SK-N-SH (cell line): ENCODE results near the gene KRT37. TPM values are rescaled to one million over a fixed set of nuclear protein-coding genes. Genes with fewer than 3 reads are reported as not detected.

ENCODE experiments used
- CTCF ChIA-PET: fragments of 300-600, 350-600 bp; formaldehyde crosslinking; extraction: SDS; loops from one replicate; lab custom pipeline; 2021; lab: Yijun Ruan, JAX
- POLR2A ChIA-PET: fragments of 350-600 bp; sonication (Branson Sonifier 250); formaldehyde crosslinking; extraction: SDS; loops from one replicate; lab custom pipeline; 2020; ENCODE audit warnings: antibody characterized with exemption, inconsistent platforms; lab: Yijun Ruan, JAX
- DNase-seq: peaks from one replicate; pipeline ENCODE4 v3.0.0; 2012
- H2AFZ ChIP-seq: fragments of 200-600 bp; sonication (generic); 2 replicates; pipeline ENCODE4 v1.8.1; 2016; ENCODE audit warnings: antibody characterized with exemption, mild to moderate bottlenecking, low read depth
- H3F3A ChIP-seq: fragments of 200-600 bp; sonication (generic); replicated peaks from 2 replicates; pipeline ENCODE3; 2016; ENCODE audit warnings: antibody characterized with exemption, mild to moderate bottlenecking; ENCODE audit not compliant: insufficient read depth
- H3K27ac ChIP-seq, 2 experiments: fragments of 200-500 bp in 1 of 2; fragments of 200-600 bp in 1 of 2; sonication (Bioruptor generic) in 1 of 2; sonication (generic), shearing (Covaris generic) in 1 of 2; 2 replicates each; pipeline versions ENCODE4 v1.5.1 to v1.6.1; 2014 to 2016; ENCODE audit warnings: low read depth in 2 of 2, inconsistent platforms in 1 of 2, low read length in 1 of 2, mild to moderate bottlenecking in 1 of 2, mixed read lengths in 1 of 2
- H3K27me3 ChIP-seq: fragments of 200-600 bp; sonication (generic), shearing (Covaris generic); 2 replicates; pipeline ENCODE4 v1.6.1; 2016; ENCODE audit warnings: mixed run types; ENCODE audit not compliant: insufficient read depth
- H3K36me3 ChIP-seq, 2 experiments: fragments of 200-500 bp in 1 of 2; fragments of 200-600 bp in 1 of 2; sonication (Bioruptor generic) in 1 of 2; sonication (generic) in 1 of 2; replicated peaks in 1 of 2; 2 replicates each; pipeline versions ENCODE3 to v1.5.1; 2014 to 2016; ENCODE audit warnings: low read length in 1 of 2, mild to moderate bottlenecking in 1 of 2; ENCODE audit not compliant: insufficient read depth in 2 of 2, control insufficient read depth in 1 of 2
- H3K4me1 ChIP-seq, 2 experiments: fragments of 200-500 bp in 1 of 2; fragments of 200-600 bp in 1 of 2; sonication (Bioruptor generic) in 1 of 2; sonication (generic), shearing (Covaris generic) in 1 of 2; 2 replicates each; pipeline versions ENCODE4 v1.5.1 to v1.6.1; 2014 to 2016; ENCODE audit warnings: low read depth in 1 of 2, low read length in 1 of 2, mixed run types in 1 of 2; ENCODE audit not compliant: insufficient read depth in 2 of 2, control insufficient read depth in 1 of 2
- H3K4me2 ChIP-seq: fragments of 200-600 bp; sonication (generic), shearing (Covaris generic); 2 replicates; pipeline ENCODE4 v1.6.1; 2017; ENCODE audit warnings: mixed run types
- H3K4me3 ChIP-seq, 2 experiments: fragments of 200-500 bp in 1 of 2; fragments of 200-600 bp in 1 of 2; sonication (Bioruptor generic) in 1 of 2; sonication (generic), shearing (Covaris generic) in 1 of 2; 2 replicates each; pipeline versions ENCODE4 v1.5.1 to v1.8.1; 2014 to 2016; ENCODE audit warnings: low read depth in 2 of 2, inconsistent platforms in 1 of 2, low read length in 1 of 2, mild to moderate bottlenecking in 1 of 2, mixed read lengths in 1 of 2, moderate library complexity in 1 of 2
- H3K79me2 ChIP-seq: fragments of 200-600 bp; sonication (generic); 2 replicates; pipeline ENCODE4 v1.8.1; 2017; ENCODE audit warnings: mild to moderate bottlenecking; ENCODE audit not compliant: insufficient read depth
- H3K9ac ChIP-seq: fragments of 200-600 bp; sonication (generic); 2 replicates; pipeline ENCODE4 v1.6.1; 2017; ENCODE audit warnings: mixed run types
- H3K9me2 ChIP-seq: fragments of 200-600 bp; sonication (generic); 2 replicates; pipeline ENCODE4 v1.6.1; 2017; ENCODE audit warnings: mixed run types
- H3K9me3 ChIP-seq: fragments of 200-600 bp; sonication (generic); 2 replicates; pipeline ENCODE4 v1.6.1; 2017; ENCODE audit warnings: mixed run types, mild to moderate bottlenecking, moderate library complexity
- H4K20me1 ChIP-seq: fragments of 200-600 bp; sonication (generic); 2 replicates; pipeline ENCODE4 v1.6.1; 2017; ENCODE audit warnings: mild to moderate bottlenecking, mixed run types; ENCODE audit not compliant: insufficient read depth
- CTCF ChIP-seq: fragments of 200-600 bp; sonication (generic); IDR thresholded peaks from 2 replicates; pipeline ENCODE4 v1.6.1; 2017; ENCODE audit warnings: antibody characterized with exemption, mild to moderate bottlenecking, moderate library complexity
- ELF1 ChIP-seq: IDR thresholded peaks from 2 replicates; pipeline ENCODE4 v1.4.0; 2012
- EP300 ChIP-seq, 2 experiments: IDR thresholded peaks; 2 replicates each; pipeline versions ENCODE4 v1.4.0 to v1.6.1; 2012; ENCODE audit warnings: borderline replicate concordance in 1 of 2, low read depth in 1 of 2, low read length in 1 of 2
- EZH2phosphoT487 ChIP-seq: fragments of 200-600 bp; sonication (generic); IDR thresholded peaks from 2 replicates; pipeline ENCODE4 v1.6.1; 2017; ENCODE audit warnings: low read depth, mixed run types, mild to moderate bottlenecking, antibody characterized with exemption, moderate library complexity, borderline replicate concordance
- FOSL2 ChIP-seq: IDR thresholded peaks from 2 replicates; pipeline ENCODE4 v1.4.0; 2012; ENCODE audit warnings: low read depth, mild to moderate bottlenecking, moderate library complexity, borderline replicate concordance
- FOXJ3 ChIP-seq: sonication (generic); formaldehyde crosslinking; IDR thresholded peaks from 2 replicates; pipeline ENCODE4 v1.5.1; 2020; ENCODE audit warnings: mild to moderate bottlenecking, missing genetic modification reagents
- GABPA ChIP-seq: IDR thresholded peaks from 2 replicates; pipeline ENCODE4 v1.4.0; 2012; ENCODE audit warnings: low read depth, mild to moderate bottlenecking
- GATA2 ChIP-seq: sonication (generic); formaldehyde crosslinking; IDR thresholded peaks from 2 replicates; pipeline ENCODE4 v1.5.0; 2020; ENCODE audit warnings: mild to moderate bottlenecking, missing genetic modification reagents
- JUND ChIP-seq: IDR thresholded peaks from 2 replicates; pipeline ENCODE4 v1.4.0; 2012
- MEF2A ChIP-seq: IDR thresholded peaks from 2 replicates; pipeline ENCODE4 v1.4.0; 2012; ENCODE audit warnings: low read depth, borderline replicate concordance
- NFIC ChIP-seq: IDR thresholded peaks from 2 replicates; pipeline ENCODE4 v1.4.0; 2012; ENCODE audit warnings: borderline replicate concordance
- RCOR1 ChIP-seq: fragments of 150-350 bp; IDR thresholded peaks from 2 replicates; pipeline ENCODE4 v1.6.1; 2017; ENCODE audit warnings: antibody characterized with exemption, low read length
- REST ChIP-seq: IDR thresholded peaks from 2 replicates; pipeline ENCODE4 v1.6.1; 2012; ENCODE audit warnings: mild to moderate bottlenecking, low read depth, low read length, moderate library complexity
- RFX5 ChIP-seq: IDR thresholded peaks from 2 replicates; pipeline ENCODE4 v1.6.1; 2012; ENCODE audit warnings: mild to moderate bottlenecking, improper control_type of control experiment, low read length
- RXRA ChIP-seq: IDR thresholded peaks from 2 replicates; pipeline ENCODE4 v1.4.0; 2012; ENCODE audit warnings: low read depth, mild to moderate bottlenecking, borderline replicate concordance
- SIN3A ChIP-seq: IDR thresholded peaks from 2 replicates; pipeline ENCODE4 v1.6.1; 2012; ENCODE audit warnings: low read depth, mild to moderate bottlenecking, low read length, moderate library complexity, borderline replicate concordance
- TCF12 ChIP-seq: IDR thresholded peaks from 2 replicates; pipeline ENCODE4 v1.4.0; 2012
- TEAD4 ChIP-seq: IDR thresholded peaks from 2 replicates; pipeline ENCODE4 v1.4.0; 2012; ENCODE audit warnings: mild to moderate bottlenecking, borderline replicate concordance; ENCODE audit not compliant: insufficient read depth
- YY1 ChIP-seq: IDR thresholded peaks from 2 replicates; pipeline ENCODE4 v1.4.0; 2012; ENCODE audit warnings: low read depth, mild to moderate bottlenecking
- WGBS: methylation state at CpG from one replicate; pipeline ENCODE4 v1.1.6; 2017; ENCODE audit warnings: low lambda C conversion rate; 5-methylcytosine and 5-hydroxymethylcytosine counted together
- polyA plus RNA-seq, 3 experiments: library from polyadenylated mRNA; depleted of rRNA; stranded (reverse); fragments of >200 nt; gene quantifications; 2 replicates each; pipeline ENCODE4 v1.2.3, GENCODE V29; 2012
- TF ChIP-seq, protein P1 (sequence below): IDR thresholded peaks from 2 replicates; pipeline ENCODE4; 2012
- TF ChIP-seq, protein P2 (sequence below): fragments of 150-350 bp; IDR thresholded peaks from 2 replicates; pipeline ENCODE4 v1.6.1; 2016; ENCODE audit warnings: mild to moderate bottlenecking, low read depth, low read length
- TF ChIP-seq, protein P3 (sequence below): IDR thresholded peaks from 2 replicates; pipeline ENCODE4 v1.4.0; 2012; ENCODE audit warnings: low read depth
- TF ChIP-seq, protein P4 (sequence below): IDR thresholded peaks from 2 replicates; pipeline ENCODE4 v1.4.0; 2012; ENCODE audit warnings: low read depth, borderline replicate concordance

The KRT37 gene
- polyA plus RNA-seq, 1 of the 3 experiments (the other 2 are of a cell fraction): not detected

- Histone ChIP-seq H3F3A (peaks cover 4% of the 10 kb centered on the region), H3K9me3 (no peaks in the 10 kb centered on the region), H3K27me3 (no peaks in the 10 kb centered on the region), H3K4me2 (peak overlapping the region; percentile 34), H3K4me1 (peaks cover 0 to 38% of the 10 kb centered on the region in 2 experiments; a peak in 2 of 4 replicates), H3K9me2 (no peaks in the 10 kb centered on the region), H3K79me2 (no peaks in the 10 kb centered on the region), H4K20me1 (no peaks in the 10 kb centered on the region), H2AFZ (no peak overlapping the region), H3K4me3 (no peak overlapping the region), H3K9ac (no peak overlapping the region), H3K27ac (peak overlapping the region in 1 of 2 experiments; percentile 35; a peak in 2 of 4 replicates), H3K36me3 (no peaks in the 10 kb centered on the region)
- CTCF ChIA-PET: interaction anchor here (0.9 kb wide), 1 partner anchor 128 kb away, joined by 3 read pairs; no protein-coding TSS in a partner anchor
- POLR2A ChIA-PET: no interaction called here
- DNase-seq: no peak
- TF ChIP-seq GATA2 (CRISPR knock-in tag): no peak
- TF ChIP-seq, protein P1, sequence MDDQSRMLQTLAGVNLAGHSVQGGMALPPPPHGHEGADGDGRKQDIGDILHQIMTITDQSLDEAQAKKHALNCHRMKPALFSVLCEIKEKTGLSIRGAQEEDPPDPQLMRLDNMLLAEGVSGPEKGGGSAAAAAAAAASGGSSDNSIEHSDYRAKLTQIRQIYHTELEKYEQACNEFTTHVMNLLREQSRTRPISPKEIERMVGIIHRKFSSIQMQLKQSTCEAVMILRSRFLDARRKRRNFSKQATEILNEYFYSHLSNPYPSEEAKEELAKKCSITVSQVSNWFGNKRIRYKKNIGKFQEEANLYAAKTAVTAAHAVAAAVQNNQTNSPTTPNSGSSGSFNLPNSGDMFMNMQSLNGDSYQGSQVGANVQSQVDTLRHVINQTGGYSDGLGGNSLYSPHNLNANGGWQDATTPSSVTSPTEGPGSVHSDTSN: 0 out of 2 replicates have a peak, but pooled peaks have one; percentile 26
- TF ChIP-seq JUND: peak; percentile 39; the same call in 1 of the 2 replicates
- no peak for TF ChIP-seq EZH2phosphoT487
- TF ChIP-seq GABPA: no peak
- no peak for TF ChIP-seq SIN3A
- no peak for TF ChIP-seq TEAD4
- no peak for TF ChIP-seq MEF2A
- peak; percentile 56 for TF ChIP-seq FOSL2
- TF ChIP-seq, protein P2, sequence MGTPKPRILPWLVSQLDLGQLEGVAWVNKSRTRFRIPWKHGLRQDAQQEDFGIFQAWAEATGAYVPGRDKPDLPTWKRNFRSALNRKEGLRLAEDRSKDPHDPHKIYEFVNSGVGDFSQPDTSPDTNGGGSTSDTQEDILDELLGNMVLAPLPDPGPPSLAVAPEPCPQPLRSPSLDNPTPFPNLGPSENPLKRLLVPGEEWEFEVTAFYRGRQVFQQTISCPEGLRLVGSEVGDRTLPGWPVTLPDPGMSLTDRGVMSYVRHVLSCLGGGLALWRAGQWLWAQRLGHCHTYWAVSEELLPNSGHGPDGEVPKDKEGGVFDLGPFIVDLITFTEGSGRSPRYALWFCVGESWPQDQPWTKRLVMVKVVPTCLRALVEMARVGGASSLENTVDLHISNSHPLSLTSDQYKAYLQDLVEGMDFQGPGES: no peak
- peak; percentile 17; the same call in 1 of the 2 replicates for TF ChIP-seq TCF12
- no peak for TF ChIP-seq RCOR1
- TF ChIP-seq ELF1: no peak
- TF ChIP-seq FOXJ3 (CRISPR knock-in tag): no peak
- TF ChIP-seq CTCF: no peak
- peak in 1 of 2 experiments; percentile 26; a peak in 1 of 4 replicates for TF ChIP-seq EP300 (IDR thresholded peaks at IDR 0.05; ENCODE audit: borderline replicate concordance in 1 of 2, low read depth in 1 of 2, low read length in 1 of 2)
- TF ChIP-seq YY1: no peak
- TF ChIP-seq NFIC: 0 out of 2 replicates have a peak, but pooled peaks have one; percentile 20
- TF ChIP-seq REST: no peak
- TF ChIP-seq RFX5: no peak
- TF ChIP-seq, protein P3, sequence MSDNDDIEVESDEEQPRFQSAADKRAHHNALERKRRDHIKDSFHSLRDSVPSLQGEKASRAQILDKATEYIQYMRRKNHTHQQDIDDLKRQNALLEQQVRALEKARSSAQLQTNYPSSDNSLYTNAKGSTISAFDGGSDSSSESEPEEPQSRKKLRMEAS: peak; percentile 41; the same call in 1 of the 2 replicates
- TF ChIP-seq, protein P4, sequence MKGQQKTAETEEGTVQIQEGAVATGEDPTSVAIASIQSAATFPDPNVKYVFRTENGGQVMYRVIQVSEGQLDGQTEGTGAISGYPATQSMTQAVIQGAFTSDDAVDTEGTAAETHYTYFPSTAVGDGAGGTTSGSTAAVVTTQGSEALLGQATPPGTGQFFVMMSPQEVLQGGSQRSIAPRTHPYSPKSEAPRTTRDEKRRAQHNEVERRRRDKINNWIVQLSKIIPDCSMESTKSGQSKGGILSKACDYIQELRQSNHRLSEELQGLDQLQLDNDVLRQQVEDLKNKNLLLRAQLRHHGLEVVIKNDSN: no peak
- no peak for TF ChIP-seq RXRA
- WGBS: 47% methylated on average over 9 of the region's 9 CpGs
These were observed 3.3 kb downstream of the KRT37 start for GRCh38 chr17:41421116-41421515.
